Right atrium auricular region (tissue), 2 donors: Measurements from ENCODE around the gene ARRB1. TPM values are rescaled to one million over a fixed set of nuclear protein-coding genes. Genes with fewer than 3 reads are reported as not detected.
"Not testable (repeated sequence)": the region's sequence is repeated elsewhere in the genome, so short reads cannot be mapped to it uniquely, and the experiment has no call there.

ENCODE experiments used
- DNase-seq: peaks from one replicate; pipeline ENCODE4 v3.0.0-alpha.2; 2019; ENCODE audit warnings: low spot score
- H3K27ac ChIP-seq, 2 donors: fragments of 200-600 bp; sonication (generic); 1 replicate in 1 of 2; 2 replicates in 1 of 2; pipeline ENCODE4 v1.5.1; 2016 to 2019
- H3K27me3 ChIP-seq, 2 donors: fragments of 200-600 bp; sonication (generic); one replicate each; pipeline versions ENCODE4 v1.5.1 to v1.6.0; 2017 to 2019
- H3K36me3 ChIP-seq: fragments of 200-600 bp; sonication (generic); one replicate; pipeline ENCODE4 v1.5.1; 2016
- H3K4me1 ChIP-seq, 2 donors: fragments of 200-600 bp; sonication (generic); one replicate each; pipeline versions ENCODE4 v1.5.1 to v1.6.0; 2017 to 2019
- H3K4me3 ChIP-seq, 2 donors: fragments of 200-600 bp; sonication (generic); 1 replicate in 1 of 2; 2 replicates in 1 of 2; pipeline ENCODE4 v1.5.1; 2017 to 2019; ENCODE audit warnings: mild to moderate bottlenecking in 1 of 2, moderate library complexity in 1 of 2
- H3K9me3 ChIP-seq, 2 donors: fragments of 200-600 bp; sonication (generic); one replicate each; pipeline ENCODE4 v1.5.1; 2019
- total RNA-seq, 2 donors: library from RNA; depleted of rRNA; stranded (reverse); fragments of >200 nt; gene quantifications; one replicate each; pipeline ENCODE4 v1.1.0, GENCODE V29; 2016
- TF ChIP-seq, protein P1 (sequence below), 2 donors: fragments of 200-600 bp; sonication (generic); IDR thresholded peaks; one replicate each; pipeline ENCODE4 v1.5.1; 2019; ENCODE audit warnings: antibody characterized with exemption in 2 of 2

ARRB1 gene
- total RNA-seq, 2 donors from 2014 or later, result 19.4 to 22.9 TPM

DNA sequence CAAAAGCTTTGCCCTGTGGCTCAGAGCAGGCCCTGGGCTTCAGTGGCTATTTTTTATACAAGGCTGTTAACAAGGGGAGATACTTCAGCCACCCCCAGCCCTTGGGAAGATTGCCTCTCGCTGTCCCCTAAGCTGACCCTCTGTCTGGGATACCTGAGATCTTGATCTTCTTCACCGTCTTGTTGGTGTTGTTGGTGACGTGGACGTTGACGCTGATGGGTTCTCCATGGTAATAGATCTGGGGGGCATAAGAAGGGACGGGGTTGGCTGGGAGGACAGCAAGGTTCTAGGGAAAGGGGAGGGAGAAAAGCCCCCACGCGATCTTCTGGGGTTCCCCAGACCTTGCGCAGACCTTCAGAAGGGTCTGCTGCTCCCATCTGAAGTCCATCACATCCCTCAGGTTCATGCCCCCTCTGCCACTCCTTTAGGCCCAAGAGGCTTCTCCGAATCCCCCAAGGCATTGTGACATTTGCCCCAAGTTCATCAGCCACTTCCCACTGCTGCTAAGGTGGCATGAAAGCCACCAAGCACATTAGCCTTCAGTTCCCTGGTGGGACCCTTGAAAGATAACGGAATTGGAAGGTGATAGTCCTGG, 74.2 kb downstream of the ARRB1 start:
- Histone ChIP-seq H3K27me3 (no peaks in the 10 kb centered on the region), H3K4me3 (no peak overlapping the region), H3K9me3 (no peaks in the 10 kb centered on the region), H3K27ac (no peak overlapping the region), H3K36me3 (peaks cover 47% of the 10 kb centered on the region), H3K4me1 (peaks cover 0 to 12% of the 10 kb centered on the region in 2 donors)
- TF ChIP-seq, protein P1, sequence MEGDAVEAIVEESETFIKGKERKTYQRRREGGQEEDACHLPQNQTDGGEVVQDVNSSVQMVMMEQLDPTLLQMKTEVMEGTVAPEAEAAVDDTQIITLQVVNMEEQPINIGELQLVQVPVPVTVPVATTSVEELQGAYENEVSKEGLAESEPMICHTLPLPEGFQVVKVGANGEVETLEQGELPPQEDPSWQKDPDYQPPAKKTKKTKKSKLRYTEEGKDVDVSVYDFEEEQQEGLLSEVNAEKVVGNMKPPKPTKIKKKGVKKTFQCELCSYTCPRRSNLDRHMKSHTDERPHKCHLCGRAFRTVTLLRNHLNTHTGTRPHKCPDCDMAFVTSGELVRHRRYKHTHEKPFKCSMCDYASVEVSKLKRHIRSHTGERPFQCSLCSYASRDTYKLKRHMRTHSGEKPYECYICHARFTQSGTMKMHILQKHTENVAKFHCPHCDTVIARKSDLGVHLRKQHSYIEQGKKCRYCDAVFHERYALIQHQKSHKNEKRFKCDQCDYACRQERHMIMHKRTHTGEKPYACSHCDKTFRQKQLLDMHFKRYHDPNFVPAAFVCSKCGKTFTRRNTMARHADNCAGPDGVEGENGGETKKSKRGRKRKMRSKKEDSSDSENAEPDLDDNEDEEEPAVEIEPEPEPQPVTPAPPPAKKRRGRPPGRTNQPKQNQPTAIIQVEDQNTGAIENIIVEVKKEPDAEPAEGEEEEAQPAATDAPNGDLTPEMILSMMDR (IDR thresholded peaks at IDR 0.05), result no peak
- DNase-seq, result no peak

- Histone ChIP-seq H3K27me3 (no peaks in the 10 kb centered on the region), H3K4me1 (peaks cover 0 to 12% of the 10 kb centered on the region in 2 donors), H3K4me3 (no peak overlapping the region), H3K9me3 (no peaks in the 10 kb centered on the region), H3K27ac (no peak overlapping the region), H3K36me3 (peaks cover 46% of the 10 kb centered on the region)
- TF ChIP-seq, protein P1 (IDR thresholded peaks at IDR 0.05), result no peak
- DNase-seq, result no peak
These were observed 74.8 kb downstream of the ARRB1 start for GRCh38 chr11:75276686-75277085.

DNA sequence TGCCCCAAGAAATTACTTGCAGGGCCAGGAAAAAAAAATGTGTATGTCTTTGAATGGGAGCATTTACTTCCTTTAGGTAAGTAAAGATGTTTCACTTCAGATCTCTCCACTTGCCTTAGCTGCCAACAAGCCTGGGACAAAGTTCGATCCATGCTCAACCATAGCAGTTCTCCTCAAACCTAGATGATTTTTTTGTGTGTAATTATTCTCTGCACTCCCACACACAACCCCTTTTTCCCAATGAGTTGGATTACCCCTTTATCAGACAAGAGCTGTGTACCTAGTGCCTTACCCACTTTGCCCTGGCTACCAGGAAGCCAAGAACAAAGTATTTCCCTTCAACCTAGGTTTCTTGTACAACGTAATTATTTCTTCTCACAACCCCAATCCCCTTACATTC, 75.3 kb downstream of the ARRB1 start:
- Histone ChIP-seq H3K4me3 (no peak overlapping the region), H3K4me1 (peaks cover 0 to 12% of the 10 kb centered on the region in 2 donors), H3K36me3 (peaks cover 41% of the 10 kb centered on the region), H3K9me3 (no peaks in the 10 kb centered on the region), H3K27ac (no peak overlapping the region), H3K27me3 (no peaks in the 10 kb centered on the region)
- no peak for DNase-seq
- TF ChIP-seq, protein P1 (IDR thresholded peaks at IDR 0.05), result no peak

GRCh38 chr11:75275581-75275980, 75.9 kb downstream of the ARRB1 start:
- H3K4me1 ChIP-seq, result peaks cover 0 to 11% of the 10 kb centered on the region in 2 donors
- no peaks in the 10 kb centered on the region for H3K9me3 ChIP-seq
- no peaks in the 10 kb centered on the region for H3K27me3 ChIP-seq
- peaks cover 38% of the 10 kb centered on the region for H3K36me3 ChIP-seq
- H3K4me3 ChIP-seq, result no peak overlapping the region
- no peak for DNase-seq
- TF ChIP-seq, protein P1 (IDR thresholded peaks at IDR 0.05), result no peak
- H3K27ac ChIP-seq, result no peak overlapping the region

DNA sequence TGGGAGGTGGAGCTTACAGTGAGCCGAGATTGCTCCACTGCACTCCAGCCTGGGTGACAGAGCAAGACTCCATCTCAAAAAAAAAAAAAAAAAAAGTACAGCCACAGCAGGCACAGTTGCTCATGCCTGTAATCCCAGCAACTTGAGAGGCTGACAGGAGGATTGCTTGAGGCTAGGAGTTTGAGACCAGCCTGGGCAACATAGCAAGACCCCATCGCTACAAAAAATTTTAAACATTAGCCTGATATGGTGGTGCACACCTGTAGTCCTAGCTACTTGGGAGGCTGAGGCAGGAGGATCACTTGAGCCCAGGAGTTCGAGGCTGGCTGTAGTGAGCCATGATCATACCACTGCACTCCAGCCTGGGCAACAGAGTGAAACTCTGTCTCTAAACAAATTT, 76.7 kb downstream of the ARRB1 start:
- peaks cover 38% of the 10 kb centered on the region for H3K36me3 ChIP-seq
- H3K27ac ChIP-seq, H3K4me1 ChIP-seq, H3K9me3 ChIP-seq, H3K27me3 ChIP-seq, H3K4me3 ChIP-seq, DNase-seq: not testable (repeated sequence)

DNA sequence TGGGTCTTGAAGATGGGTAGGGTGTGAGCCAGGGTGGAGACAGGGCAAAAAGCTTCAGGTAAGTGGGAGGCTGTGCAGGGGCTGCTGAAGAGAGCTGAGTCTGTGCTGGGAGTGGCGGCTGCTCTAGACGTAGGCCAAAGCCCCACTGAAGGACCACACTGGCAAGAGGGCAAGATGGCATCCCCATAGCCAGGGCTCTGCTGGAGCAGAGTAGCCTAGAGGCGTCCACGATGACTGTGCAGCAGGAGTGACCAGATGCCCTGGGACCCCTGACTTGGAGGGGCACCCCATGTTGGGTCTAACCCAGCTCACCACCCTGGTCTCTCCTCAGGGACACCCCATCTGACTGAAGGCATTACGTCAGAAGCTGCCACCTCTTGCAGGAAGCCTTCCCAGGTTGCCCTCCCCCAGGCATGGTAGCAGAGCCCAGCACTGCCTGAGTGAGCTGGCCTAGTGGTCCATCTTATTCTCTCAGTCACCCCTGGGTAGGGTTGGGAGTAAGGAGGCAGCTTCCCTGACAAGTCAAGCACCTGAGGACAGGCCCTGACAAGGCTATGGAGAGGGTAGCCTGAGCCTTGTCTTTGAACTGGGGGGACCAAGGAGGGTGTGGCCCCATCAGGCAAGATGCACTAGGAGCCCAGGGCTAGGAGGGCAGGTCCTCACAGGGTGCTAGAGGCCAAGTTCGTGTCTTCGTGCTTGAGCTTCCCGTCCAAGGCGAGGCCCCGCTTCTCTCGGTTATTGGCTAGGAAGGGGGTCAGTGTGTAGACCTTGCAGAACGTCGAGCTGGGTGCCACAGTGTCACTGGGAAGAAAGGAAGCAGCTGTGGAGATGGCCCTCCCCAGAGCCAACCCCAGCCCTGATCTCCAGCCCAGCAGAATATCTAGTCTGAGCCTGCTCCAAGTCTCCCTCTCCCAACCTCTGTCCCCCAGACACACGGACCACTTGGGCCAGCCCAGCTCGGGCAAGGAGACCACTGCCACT, 77.8 kb downstream of the ARRB1 start:
- no peak for DNase-seq
- Histone ChIP-seq H3K4me3 (no peak overlapping the region), H3K27ac (no peak overlapping the region), H3K36me3 (peaks cover 38% of the 10 kb centered on the region), H3K4me1 (no peaks in the 10 kb centered on the region), H3K27me3 (no peaks in the 10 kb centered on the region), H3K9me3 (no peaks in the 10 kb centered on the region)
- TF ChIP-seq, protein P1 (IDR thresholded peaks at IDR 0.05), result no peak
